ENCODE data around the gene HNRNPUL2. TPM values are rescaled to one million over a fixed set of nuclear protein-coding genes. Genes with fewer than 3 reads are reported as not detected.

The HNRNPUL2 gene
- total and polyA plus RNA-seq, 9 donors: 11.0 to 81.2 (median 41.2) TPM

- TF ChIP-seq POLR2A (IDR thresholded peaks at IDR 0.05): no peak
- TF ChIP-seq CTCF (IDR thresholded peaks at IDR 0.05): no peak
- no peak for TF ChIP-seq EP300 (IDR thresholded peaks at IDR 0.05)
- no peaks in the 10 kb centered on the region for H3K27me3 ChIP-seq
- no peaks in the 10 kb centered on the region for H3K4me1 ChIP-seq (ENCODE audit: insufficient read depth)
- peak overlapping the region; percentile 91 for H3K4me3 ChIP-seq
- H3K27ac ChIP-seq: no peak overlapping the region
- intact Hi-C loops (cut with DNase I): no loop called here
- no peaks in the 10 kb centered on the region for H3K9me3 ChIP-seq
- WGBS, 3 donors: 21 to 31% (median 29%) methylated on average over 8 of the region's 8 CpGs
- no peak for DNase-seq
- H3K36me3 ChIP-seq: no peaks in the 10 kb centered on the region
Observed at GRCh38 chr11:62724171-62724570, 3.1 kb downstream of the HNRNPUL2 start.

- Histone ChIP-seq H3K4me3 (no peak overlapping the region), H3K4me1 (ENCODE audit: insufficient read depth) (no peaks in the 10 kb centered on the region), H3K27ac (no peak overlapping the region), H3K27me3 (no peaks in the 10 kb centered on the region), H3K36me3 (no peaks in the 10 kb centered on the region), H3K9me3 (no peaks in the 10 kb centered on the region)
- DNase-seq: no peak
- intact Hi-C loops (cut with DNase I): no loop called here
- 51 to 55% (median 54%) methylated on average over 7 of the region's 7 CpGs for WGBS, 3 donors
- TF ChIP-seq CTCF (IDR thresholded peaks at IDR 0.05) (no peak), POLR2A (IDR thresholded peaks at IDR 0.05) (no peak), EP300 (IDR thresholded peaks at IDR 0.05) (no peak)
Observed at GRCh38 chr11:62721994-62722393, 5.3 kb downstream of the HNRNPUL2 start.

- Histone ChIP-seq H3K36me3 (no peaks in the 10 kb centered on the region), H3K4me1 (ENCODE audit: insufficient read depth) (no peaks in the 10 kb centered on the region), H3K4me3 (no peak overlapping the region), H3K27ac (no peak overlapping the region), H3K9me3 (no peaks in the 10 kb centered on the region), H3K27me3 (no peaks in the 10 kb centered on the region)
- no peak for TF ChIP-seq POLR2A (IDR thresholded peaks at IDR 0.05)
- no peak for TF ChIP-seq EP300 (IDR thresholded peaks at IDR 0.05)
- no peak for TF ChIP-seq CTCF (IDR thresholded peaks at IDR 0.05)
- DNase-seq: no peak
- WGBS, 3 donors: 70 to 73% (median 73%) methylated on average over 2 of the region's 2 CpGs
- intact Hi-C loops (cut with DNase I): no loop called here
Observed at GRCh38 chr11:62719302-62719978, 7.8 kb downstream of the HNRNPUL2 start.

GRCh38 chr11:62716816-62717215, 10.4 kb downstream of the HNRNPUL2 start:
- WGBS, 3 donors: 85 to 89% (median 86%) methylated on average over 11 of the region's 11 CpGs
- DNase-seq: peak in 2 of 5 donors; percentile 15 to 30
- intact Hi-C loops (cut with DNase I): no loop called here
- H3K9me3 ChIP-seq: no peaks in the 10 kb centered on the region
- no peaks in the 10 kb centered on the region for H3K36me3 ChIP-seq
- no peak overlapping the region for H3K4me3 ChIP-seq
- TF ChIP-seq POLR2A (IDR thresholded peaks at IDR 0.05) (no peak), CTCF (IDR thresholded peaks at IDR 0.05) (no peak), EP300 (IDR thresholded peaks at IDR 0.05) (no peak)
- H3K4me1 ChIP-seq (ENCODE audit: insufficient read depth): no peaks in the 10 kb centered on the region
- H3K27me3 ChIP-seq: no peaks in the 10 kb centered on the region
- H3K27ac ChIP-seq: no peak overlapping the region

All from ovary (tissue), 9 donors.